Measurements from ENCODE around the gene WNT3.
A peak's percentile ranks its signal among the peaks of the same experiment; 100 is the strongest.

WNT3 gene

DNA sequence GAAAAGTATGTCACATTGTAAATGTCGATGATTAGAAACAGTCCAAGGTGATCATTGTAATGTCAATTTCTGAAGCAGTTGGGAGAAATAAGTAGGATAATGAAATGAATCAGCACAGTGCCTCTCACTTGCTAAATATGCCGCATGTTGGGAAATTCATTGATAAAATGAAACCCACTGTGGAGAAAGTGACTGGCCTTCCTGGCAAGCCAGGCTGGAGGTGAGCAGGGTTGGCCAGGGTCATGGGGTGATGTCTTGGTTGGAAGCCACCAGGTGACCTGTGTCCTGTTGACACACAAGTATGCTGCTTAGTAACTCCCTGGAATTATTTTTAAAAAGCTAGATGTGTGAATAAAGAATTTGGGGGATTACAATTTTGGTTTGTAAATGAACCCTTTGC is 18.0 kb upstream of the WNT3 start:
- no peak for DNase-seq (ENCODE audit: low spot score)

GRCh38 chr17:46834846-46835245 is 16.4 kb upstream of the WNT3 start:
- no peak for DNase-seq (ENCODE audit: low spot score)

DNA sequence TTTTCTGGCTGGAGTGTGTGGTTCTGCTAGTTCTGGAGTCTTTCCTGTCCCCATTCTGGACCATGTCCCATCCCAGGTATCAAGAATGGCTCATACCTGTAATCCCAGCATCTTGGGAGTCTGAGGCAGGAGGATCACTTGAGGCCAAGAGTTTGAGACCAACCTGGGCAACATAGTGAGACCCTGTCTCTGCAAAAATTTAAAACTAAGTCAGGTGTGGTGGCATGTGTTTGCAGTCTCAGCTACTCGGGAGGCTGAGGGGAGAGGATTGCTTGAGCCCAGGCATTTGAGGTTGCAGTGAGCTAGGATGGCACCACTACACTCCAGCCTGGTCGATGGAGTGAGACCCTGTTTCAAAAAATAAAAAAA is 15.3 kb upstream of the WNT3 start:
- DNase-seq (ENCODE audit: low spot score): no peak

DNA sequence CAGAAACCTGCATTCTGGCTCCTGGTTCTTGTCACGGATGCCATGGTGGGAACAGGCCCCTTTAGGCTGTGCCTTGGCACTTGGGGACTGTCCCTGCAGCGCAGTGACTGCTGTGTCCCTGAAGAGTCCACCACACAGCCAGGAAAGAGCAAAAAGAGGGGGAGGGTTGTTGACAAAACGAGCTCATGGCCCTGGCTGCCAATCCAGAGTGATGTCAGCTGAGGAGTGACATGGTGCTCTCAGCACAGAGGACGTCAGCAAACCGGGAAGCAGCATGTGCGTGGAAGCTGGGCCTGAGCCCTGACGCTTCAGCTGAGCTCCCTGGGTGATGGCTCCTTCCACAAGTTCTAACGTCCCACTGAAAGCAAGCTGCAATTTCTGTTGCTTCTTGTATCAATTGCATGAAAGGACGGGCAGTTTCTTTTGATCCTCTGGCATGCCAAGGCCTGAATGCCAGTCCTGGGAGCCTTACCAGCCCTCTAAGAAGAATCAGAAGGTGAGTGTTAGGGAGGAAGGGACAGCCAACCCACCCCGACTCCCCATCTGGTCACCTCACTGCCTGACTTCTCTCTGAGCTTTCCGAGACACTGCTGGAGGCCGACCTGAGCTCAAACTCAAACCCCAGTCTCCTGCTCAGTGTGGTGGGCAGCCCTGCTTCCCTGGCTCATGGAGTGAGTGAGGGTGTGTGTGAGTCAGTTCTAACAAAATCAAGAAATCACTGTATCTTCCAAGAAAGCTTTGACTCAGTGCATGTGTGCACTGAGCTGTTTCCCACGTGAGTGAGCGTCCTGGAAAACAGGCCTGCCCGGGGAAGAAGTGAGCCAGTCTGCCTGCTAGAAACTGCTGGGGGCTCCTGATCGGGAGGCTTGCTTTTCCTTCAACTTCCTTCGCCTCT is 14.7 kb upstream of the WNT3 start:
- DNase-seq (ENCODE audit: low spot score): no peak

DNA sequence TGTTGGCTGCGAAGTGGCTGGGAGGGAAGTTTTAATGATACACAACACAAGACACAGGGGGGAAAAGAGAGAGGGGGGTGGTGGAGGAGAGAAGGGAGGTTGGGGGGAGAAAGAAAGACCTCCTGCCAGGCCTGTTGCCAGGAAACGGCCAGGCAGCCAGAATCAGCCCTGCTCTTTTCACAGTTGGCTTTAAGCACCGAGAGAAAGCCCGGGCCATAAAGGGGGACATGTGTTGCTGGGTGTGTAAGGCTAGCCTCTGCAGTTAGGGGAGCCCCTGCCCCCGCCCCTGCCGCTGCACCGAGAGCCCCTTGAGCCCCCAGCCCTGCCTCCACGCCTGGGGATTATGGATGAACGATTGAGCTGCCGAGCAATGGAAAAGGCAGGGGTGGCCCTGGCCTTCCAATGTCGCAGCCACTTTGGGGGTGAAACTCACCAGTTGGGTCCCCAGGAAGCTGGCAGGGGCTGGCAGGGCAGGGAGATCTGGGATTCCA is 13.9 kb upstream of the WNT3 start:
- no peak for DNase-seq (ENCODE audit: low spot score)

GRCh38 chr17:46831573-46832330 is 13.3 kb upstream of the WNT3 start:
- no peak for DNase-seq (ENCODE audit: low spot score)

- DNase-seq (ENCODE audit: low spot score): no peak
Observed at GRCh38 chr17:46827274-46827673, 8.8 kb upstream of the WNT3 start.

GRCh38 chr17:46826116-46826515 is 7.6 kb upstream of the WNT3 start:
- DNase-seq (ENCODE audit: low spot score): no peak

DNA sequence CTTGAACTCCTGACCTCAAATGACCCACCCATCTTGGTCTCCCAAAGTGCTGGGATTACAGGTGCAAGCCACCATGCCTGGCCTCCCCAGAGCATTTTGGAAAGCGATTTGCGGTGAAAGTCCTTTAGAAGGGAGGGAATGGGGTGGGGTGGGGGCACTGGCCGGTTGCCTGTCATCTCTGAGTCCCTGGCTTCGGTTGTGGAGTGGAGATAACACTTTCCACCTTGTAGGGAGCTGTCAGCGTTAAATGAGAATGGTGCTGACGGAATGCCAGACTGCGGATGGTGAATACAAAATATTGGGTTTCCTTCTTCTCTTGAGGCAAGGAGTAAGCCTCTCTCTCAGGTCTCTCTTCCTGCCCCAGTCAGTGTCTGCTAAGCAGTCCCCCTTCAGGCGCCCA is 5.2 kb upstream of the WNT3 start:
- DNase-seq (ENCODE audit: low spot score): no peak

- peak; percentile 14 for DNase-seq (ENCODE audit: low spot score)
Observed at GRCh38 chr17:46822388-46822921, 4.0 kb upstream of the WNT3 start.

DNA sequence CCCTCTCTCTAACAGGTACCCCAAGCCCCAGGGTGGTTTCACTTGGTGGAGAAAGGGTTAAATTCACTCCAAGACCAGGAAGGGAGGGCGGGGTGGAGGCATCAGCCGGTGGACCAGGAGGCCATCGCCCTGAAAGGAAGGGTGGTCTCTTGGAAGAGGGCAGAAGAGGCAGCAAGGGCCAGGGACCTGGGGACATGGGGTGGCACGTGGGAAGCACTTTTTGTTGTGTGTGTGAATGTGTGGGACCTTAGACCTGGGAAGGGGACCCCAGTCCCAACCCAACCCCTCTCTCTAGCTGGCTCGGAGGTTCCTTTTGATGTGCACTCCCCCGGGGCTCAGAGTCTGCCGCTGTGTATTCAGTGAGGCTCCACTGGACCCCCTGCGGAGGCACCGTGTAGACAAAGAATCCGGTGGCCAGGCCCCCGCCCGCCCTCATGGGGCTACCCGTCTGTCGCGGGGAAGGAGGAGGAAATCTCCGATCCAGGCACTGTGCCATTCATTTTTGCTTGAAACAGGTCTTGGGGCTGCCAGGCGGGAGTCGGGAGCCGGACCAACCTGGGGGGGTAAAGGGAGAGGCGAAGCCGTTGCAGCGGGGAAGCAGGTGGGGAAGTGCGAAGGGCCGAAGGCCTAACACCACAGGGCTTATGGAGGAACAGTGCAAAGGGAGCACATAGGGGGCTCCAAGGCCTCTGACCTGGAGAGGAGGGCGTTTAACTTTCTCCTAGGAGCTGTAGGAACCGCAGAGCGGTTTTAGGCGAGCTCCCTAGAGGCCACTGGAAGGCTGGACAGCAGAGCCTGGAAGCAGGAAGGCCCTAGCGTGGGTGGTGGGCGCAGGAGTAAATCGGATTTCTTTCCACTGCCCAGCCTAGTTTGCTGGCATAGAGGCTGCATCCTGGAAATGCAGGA is 3.2 kb upstream of the WNT3 start:
- no peak for DNase-seq (ENCODE audit: low spot score)

DNA sequence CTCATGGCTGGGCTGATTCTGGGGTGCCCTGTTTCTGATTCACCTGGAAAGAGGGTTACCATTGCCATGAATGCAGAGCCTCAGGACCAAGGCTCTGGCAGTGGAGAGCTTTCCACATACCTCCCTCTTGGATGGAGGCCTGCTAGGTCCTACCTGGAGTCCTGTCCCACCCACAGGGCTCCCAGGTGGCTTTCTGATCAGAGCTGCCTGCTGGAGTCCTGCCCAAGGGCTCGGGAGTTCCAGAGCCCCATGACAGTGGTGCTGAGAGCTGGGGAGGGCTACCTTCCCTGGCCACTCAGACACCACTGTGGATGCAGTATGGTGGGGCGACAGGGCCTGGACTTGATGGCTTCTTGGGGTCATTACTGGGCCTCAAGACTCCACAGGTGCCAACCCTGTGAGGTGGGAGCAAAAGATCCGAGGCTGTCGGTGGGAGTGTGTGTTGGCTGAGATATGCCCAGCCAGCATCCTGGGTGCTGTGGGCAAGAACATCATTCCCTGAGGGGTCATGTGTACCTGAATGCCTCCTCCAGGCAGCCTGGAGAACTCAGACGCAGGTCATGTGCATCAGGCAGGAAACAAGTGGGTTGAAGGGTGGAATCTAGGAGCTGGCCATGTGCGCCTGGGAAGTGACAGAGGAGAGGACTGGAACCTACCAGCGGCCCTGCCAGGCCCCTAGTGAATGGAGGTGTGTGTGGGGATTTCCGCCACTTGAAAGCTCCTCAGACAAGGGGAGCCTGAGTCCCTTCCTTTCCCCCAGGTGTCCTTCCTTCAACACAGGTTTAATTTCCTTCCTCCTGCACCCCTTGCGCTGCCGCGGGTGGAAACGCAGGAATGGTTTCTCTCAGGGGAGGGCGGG is 2.3 kb upstream of the WNT3 start:
- DNase-seq (ENCODE audit: low spot score): no peak

DNA sequence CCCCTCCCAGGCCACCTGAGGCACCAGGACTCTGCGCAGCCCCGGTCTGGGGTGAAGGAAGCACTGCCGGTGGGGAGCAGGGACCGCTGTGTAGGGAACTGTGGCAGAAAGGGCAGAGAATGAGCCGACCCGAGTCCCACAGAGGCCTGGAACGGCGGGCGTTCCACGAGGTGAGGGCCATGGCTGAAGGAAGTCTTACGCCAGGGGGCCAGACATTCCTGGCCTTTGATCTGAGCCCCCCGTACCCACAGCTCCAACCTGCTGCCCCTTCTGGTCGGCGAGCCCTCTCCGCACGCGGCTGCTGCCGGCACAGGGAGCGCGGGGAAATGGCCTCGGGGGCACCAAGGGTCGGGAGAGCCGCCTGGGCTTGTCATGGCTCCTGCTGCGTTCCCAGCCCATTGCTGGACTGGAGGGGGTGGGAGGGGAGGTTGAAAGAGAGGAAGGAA is 1.4 kb upstream of the WNT3 start:
- no peak for DNase-seq (ENCODE audit: low spot score)

- DNase-seq (ENCODE audit: low spot score): no peak
Observed at GRCh38 chr17:46818929-46819859, 702 bp upstream of the WNT3 start.

GRCh38 chr17:46817901-46818209 is 637 bp downstream of the WNT3 start:
- no peak for DNase-seq (ENCODE audit: low spot score)

DNA sequence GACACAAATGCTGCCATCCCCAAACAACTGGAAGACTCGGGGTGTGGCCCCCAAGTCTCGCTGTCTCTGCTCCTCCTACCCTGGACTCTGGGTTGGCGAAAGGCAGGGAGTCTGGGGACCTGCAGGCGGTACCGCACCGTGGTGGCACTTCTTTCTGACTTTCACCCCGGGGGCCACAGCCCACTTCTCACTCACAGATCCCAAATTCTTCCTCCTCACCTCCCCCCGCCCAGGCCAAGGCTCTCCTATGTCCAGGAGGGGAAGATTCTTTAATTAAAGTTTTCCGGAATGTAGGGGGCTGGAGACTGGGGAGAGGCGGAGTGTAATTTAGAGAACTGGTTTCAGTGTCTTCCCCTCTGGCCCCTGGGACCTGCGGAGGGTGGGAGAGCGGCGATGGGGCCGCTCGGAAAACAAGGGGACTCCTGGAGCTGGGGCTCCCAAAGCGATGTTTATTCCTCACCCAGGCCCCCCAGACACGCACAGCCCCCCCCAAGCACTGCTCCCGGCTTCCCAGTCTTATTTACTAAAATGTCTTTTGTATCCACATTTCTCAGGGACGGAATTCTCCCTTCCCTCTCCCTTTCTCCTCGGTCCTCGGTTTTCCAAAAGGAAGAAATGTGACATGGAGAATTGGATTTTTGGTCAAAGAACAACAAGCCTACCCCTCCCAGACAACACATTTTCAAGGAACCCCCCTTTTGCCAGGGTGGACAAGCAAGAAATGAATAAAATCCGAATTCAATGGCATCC is 1.2 kb downstream of the WNT3 start:
- DNase-seq (ENCODE audit: low spot score): no peak

- no peak for DNase-seq (ENCODE audit: low spot score)
Observed at GRCh38 chr17:46815474-46816353, 2.8 kb downstream of the WNT3 start.

DNA sequence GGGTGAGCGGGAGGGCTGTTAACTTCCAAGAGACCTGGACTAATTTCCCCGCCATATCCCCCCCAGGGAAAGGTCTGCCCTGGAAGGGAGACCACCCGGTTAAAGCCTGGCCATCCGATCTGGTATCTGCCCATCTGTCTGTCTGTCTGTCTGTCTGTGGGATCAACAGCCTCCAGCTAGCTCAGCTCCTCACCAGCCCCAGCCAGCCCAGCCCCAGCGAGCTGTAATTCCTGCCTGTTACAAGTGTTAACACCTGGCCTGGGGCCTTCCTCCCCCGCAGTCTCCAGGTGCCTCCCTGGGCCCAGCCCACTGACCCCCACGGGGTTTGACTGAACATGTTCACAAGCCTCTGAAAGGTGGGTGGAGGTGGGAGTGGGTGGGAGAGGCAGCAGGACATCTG is 4.0 kb downstream of the WNT3 start:
- DNase-seq (ENCODE audit: low spot score): no peak

All from CD4-positive, alpha-beta T cell treated with Interleukin-15 for 4 hours (primary cell).